ENCODE measurements around the gene ARHGAP8. TPM values are rescaled to one million over a fixed set of nuclear protein-coding genes. Genes with fewer than 3 reads are reported as not detected.

ARHGAP8 gene
- total RNA-seq, 1 donor from 2014 or later = 2.8 TPM

DNA sequence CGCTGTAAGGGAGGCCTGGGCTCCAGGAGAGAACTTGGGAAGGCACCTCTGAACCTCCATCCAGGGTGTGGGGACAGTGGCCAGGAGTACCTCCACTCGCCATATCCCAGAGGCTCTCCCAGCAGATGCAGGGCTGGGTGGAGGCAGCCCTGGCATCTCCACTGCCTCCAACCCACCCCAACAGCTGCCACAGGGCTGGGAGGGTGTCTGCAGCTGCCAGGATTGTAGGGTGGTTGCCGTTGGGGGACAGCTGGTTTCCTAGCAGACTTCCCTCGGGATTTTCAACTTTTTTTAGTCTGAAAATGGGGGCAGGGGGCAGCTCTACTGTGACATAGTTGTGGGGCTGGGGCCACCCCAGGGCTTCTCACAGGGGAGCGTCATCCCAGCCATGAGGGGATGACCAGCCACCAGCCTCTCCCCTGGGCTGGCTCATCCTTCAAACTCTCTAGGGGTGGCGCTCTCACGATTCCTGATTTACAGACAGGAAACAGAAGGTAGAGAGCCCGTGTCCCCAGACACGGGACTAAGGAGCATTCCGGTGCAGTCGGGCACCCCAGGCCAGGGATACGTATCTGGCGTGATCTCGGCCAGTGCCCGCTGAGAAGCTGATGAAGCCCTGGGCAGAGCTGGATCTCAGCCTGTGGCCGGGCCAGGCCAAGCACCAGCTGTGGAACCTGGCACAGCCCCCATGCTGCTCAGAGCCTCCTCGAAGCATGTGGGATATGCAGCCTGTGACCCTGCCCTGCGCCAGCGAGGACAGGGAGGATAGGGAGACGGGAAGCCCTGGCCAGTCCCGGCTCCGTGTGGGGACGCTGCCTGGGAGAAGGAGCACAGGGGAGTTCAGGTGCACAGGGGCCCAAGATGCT lies 40.5 kb upstream of the ARHGAP8 start:
- no peak overlapping the region for H3K4me3 ChIP-seq (ENCODE audit: insufficient read depth, low read depth, low read length)
- DNase-seq (ENCODE audit: low read depth) (no peak), FAIRE-seq (no peak)
- H3K27ac ChIP-seq (ENCODE audit: low read depth, low read length) = no peak overlapping the region
- no peak overlapping the region for H3K4me3 Mint-ChIP-seq (ENCODE audit: unreplicated experiment)
- peaks cover 5% of the 10 kb centered on the region for H3K4me1 ChIP-seq (ENCODE audit: insufficient read depth, low read length)
- H3K9ac ChIP-seq (ENCODE audit: low read length) = no peak overlapping the region
- H3K9me3 ChIP-seq (ENCODE audit: insufficient read depth, low read depth, low read length) = no peaks in the 10 kb centered on the region
- no peak overlapping the region for H3K27ac Mint-ChIP-seq (ENCODE audit: unreplicated experiment)
- H3K79me2 ChIP-seq (ENCODE audit: insufficient read depth, low read length) = peaks cover 7% of the 10 kb centered on the region
- no peaks in the 10 kb centered on the region for H3K4me1 Mint-ChIP-seq (ENCODE audit: low read depth, unreplicated experiment)
- H3K27me3 ChIP-seq (ENCODE audit: insufficient read depth, low read length) = no peaks in the 10 kb centered on the region
- H3K27me3 Mint-ChIP-seq (ENCODE audit: low read depth, unreplicated experiment) = no peaks in the 10 kb centered on the region
- TF ChIP-seq EZH2 (IDR thresholded peaks at IDR 0.05; ENCODE audit: insufficient read depth, low read length) (no peak), CTCF (IDR thresholded peaks at IDR 0.05; ENCODE audit: insufficient read depth, low read depth, low read length) (no peak)
- peaks cover 13% of the 10 kb centered on the region for H3K36me3 Mint-ChIP-seq (ENCODE audit: low read depth, unreplicated experiment)
- H3K9me3 Mint-ChIP-seq (ENCODE audit: unreplicated experiment) = no peaks in the 10 kb centered on the region
- no peaks in the 10 kb centered on the region for H3K36me3 ChIP-seq (ENCODE audit: insufficient read depth, low read length)
- no peak overlapping the region for H3K4me2 ChIP-seq (ENCODE audit: low read length)
- H4K20me1 ChIP-seq (ENCODE audit: insufficient read depth, low read length) = peaks cover 60% of the 10 kb centered on the region
- no peak overlapping the region for H2AFZ ChIP-seq (ENCODE audit: low read depth, low read length)

DNA sequence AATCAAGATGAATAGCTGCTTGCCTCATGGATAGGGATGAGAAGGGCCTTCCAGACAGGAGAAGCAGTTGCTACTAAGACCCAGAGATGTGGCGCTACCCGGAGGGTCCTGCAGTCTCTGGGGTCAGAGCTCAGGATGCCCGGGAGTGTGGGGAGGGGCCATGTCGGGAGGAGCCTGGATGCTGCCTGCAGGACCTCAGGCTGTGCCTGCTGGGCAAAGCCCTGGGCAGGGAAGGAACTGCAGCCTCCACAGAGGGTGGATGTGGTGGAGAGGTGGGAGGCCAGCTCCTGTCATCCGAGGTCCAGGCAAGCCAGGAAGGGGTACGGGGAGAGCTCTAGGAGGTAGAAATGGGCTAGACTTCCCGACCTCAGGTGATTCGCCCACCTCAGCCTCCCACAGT lies 39.4 kb upstream of the ARHGAP8 start:
- H3K4me2 ChIP-seq (ENCODE audit: low read length) = no peak overlapping the region
- no peaks in the 10 kb centered on the region for H3K36me3 ChIP-seq (ENCODE audit: insufficient read depth, low read length)
- FAIRE-seq = no peak
- TF ChIP-seq EZH2 (IDR thresholded peaks at IDR 0.05; ENCODE audit: insufficient read depth, low read length) (no peak), CTCF (IDR thresholded peaks at IDR 0.05; ENCODE audit: insufficient read depth, low read depth, low read length) (no peak)
- H3K9ac ChIP-seq (ENCODE audit: low read length) = no peak overlapping the region
- no peaks in the 10 kb centered on the region for H3K9me3 ChIP-seq (ENCODE audit: insufficient read depth, low read depth, low read length)
- Mint-ChIP-seq H3K4me1 (ENCODE audit: low read depth, unreplicated experiment) (no peaks in the 10 kb centered on the region), H3K27me3 (ENCODE audit: low read depth, unreplicated experiment) (no peaks in the 10 kb centered on the region), H3K9me3 (ENCODE audit: unreplicated experiment) (no peaks in the 10 kb centered on the region), H3K4me3 (ENCODE audit: unreplicated experiment) (no peak overlapping the region), H3K36me3 (ENCODE audit: low read depth, unreplicated experiment) (peaks cover 10% of the 10 kb centered on the region), H3K27ac (ENCODE audit: unreplicated experiment) (no peak overlapping the region)
- no peak overlapping the region for H3K4me3 ChIP-seq (ENCODE audit: insufficient read depth, low read depth, low read length)
- H3K27me3 ChIP-seq (ENCODE audit: insufficient read depth, low read length) = no peaks in the 10 kb centered on the region
- peaks cover 50% of the 10 kb centered on the region for H4K20me1 ChIP-seq (ENCODE audit: insufficient read depth, low read length)
- no peak overlapping the region for H2AFZ ChIP-seq (ENCODE audit: low read depth, low read length)
- H3K79me2 ChIP-seq (ENCODE audit: insufficient read depth, low read length) = peaks cover 6% of the 10 kb centered on the region
- no peak overlapping the region for H3K27ac ChIP-seq (ENCODE audit: low read depth, low read length)
- peaks cover under 1% of the 10 kb centered on the region for H3K4me1 ChIP-seq (ENCODE audit: insufficient read depth, low read length)
- no peak for DNase-seq (ENCODE audit: low read depth)
